GM19239 (cell line): Measurements from ENCODE around the gene MROH7.

ENCODE experiments used
- DNase-seq: peaks from one replicate; pipeline ENCODE4 v3.0.0; 2011; ENCODE audit warnings: low spot score; ENCODE audit not compliant: insufficient read length
- FAIRE-seq: peaks from 2 replicates; lab custom pipeline; 2011; peaks lifted over from hg19 to GRCh38; lab: Jason Lieb, UNC

MROH7 gene

DNA sequence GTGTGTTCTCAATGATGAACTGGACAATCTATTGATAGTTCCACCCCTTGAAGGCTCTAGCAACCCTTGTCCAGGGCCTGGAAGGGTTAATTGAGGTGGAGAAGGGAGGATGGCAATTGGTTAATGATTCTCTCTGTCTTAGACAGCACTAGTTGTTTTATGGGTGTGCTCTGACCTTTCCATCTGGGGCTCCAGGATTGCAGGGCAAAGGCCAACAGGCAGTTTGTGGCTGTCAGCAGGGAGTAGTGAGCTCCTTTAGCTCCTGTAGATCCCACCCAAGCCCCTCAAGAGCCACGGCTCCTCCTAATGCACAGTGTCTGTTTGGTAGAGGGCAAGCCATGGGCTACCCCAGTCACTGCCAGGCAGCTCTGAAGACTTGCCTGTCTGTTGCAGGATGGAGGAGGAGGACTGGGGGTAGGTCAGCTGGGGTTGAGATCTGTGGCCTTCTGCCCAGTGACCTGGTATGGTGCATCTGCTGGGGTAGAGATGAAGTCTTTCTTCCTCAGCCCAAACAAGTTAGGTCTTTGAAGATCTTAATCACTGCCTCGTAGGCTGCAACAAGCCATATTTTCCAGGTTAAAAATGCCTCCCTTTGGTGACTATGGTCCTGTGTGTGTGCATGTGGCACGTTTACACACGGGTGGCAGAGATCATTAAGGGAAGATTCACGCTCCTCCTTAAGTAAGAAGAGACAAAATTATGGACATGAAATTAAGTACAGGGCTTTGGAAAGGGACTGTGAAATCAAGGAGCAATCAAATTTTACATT, 7.7 kb downstream of the MROH7 start:
- FAIRE-seq = no peak
- DNase-seq = no peak

DNA sequence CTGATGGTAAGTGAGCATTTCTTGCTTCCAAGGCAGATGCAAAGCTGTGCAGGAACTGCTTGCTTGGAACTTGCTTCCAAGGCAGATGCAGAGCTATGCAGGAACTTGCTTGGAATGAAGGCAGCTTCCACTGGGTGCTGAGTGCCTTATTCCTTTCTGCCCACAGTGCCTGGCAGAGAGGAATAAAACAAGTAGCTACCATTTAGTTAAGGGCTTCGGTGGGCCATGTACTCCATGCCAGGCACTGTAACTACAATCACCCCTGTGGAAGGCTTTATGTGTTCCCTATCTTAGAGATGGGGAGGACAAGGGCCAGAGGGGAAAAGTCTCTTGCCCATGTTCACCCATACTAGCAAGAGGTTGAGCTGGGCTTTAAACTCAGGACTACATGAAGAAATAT, 8.3 kb downstream of the MROH7 start:
- FAIRE-seq (no peak), DNase-seq (no peak)

DNA sequence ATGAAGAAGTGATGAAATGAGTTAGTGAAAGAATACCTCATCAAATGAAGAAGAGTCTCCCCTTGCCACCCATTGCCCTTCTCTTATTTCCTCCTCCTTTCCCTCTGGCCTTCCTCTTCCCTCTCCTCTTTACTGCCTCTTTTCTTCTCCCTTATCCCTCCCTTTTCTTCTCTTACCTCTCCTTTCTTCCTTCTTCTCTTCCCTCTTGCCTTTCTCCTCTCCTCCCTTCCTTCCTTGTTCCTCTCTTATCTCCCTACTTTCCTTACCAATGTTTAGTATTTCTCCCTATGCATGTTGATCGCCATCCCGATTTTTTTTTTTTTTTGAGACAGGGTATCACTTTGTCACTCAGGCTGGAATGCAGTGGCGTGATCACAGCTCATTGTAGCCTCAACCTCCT, 8.8 kb downstream of the MROH7 start:
- DNase-seq (no peak), FAIRE-seq (no peak)

DNA sequence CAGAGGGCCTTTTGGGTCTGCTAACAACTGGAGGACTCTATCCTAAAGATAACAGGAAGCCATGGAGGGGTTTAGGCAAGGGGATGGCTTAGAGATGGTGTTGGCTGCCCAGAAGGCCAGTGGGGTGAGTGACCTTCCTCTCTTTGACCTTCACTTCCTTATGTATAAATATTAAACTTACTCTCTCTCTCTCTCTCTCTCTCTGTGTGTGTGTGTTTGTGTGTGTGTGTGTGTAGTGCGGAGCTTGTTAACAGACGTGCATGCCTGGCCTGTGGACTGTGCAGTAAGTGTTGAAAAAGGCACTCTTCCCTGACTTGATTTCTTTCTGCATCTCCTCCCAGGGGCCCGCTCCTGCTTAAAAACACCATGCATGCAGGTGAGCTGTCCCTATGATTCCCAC, 10.0 kb downstream of the MROH7 start:
- FAIRE-seq = no peak
- DNase-seq = no peak

DNA sequence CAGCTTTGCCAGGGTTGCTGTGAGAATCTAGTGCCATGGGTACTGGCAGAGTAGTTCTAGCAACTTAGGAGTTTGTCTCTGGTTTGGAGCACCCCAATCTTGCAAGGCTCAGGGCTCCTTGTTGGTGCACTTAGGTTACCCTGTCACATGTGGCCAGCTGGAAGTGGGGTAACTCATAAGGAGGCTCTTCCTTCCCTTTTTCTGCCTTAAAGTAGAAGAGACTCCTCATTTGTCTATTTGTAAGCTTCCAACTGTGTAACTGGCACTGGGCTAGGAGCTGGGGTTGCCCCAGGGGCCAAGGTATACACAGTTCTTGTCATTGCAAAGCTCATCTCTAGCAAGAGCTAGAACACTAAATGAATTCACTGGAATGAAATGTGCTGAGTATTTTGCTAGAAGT, 10.6 kb downstream of the MROH7 start:
- FAIRE-seq = no peak
- DNase-seq = no peak

DNA sequence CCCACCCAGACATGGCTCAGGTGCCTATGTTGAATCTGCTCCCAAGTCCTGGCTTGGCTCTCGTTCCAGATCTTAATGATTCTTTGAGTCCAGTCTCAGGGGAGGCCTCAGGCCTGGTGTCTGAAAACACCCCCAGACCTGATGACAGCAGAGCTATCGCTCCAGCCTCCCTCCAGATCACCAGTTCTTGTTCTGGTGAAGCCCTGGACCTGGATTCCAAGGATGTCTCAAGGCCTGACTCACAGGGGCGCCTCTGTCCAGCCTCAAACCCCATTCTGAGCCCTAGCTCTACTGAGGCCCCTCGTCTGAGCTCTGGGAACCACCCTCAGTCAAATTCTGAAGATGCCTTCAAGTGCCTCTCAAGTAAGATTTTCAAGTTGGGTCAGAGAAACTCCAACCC, 11.4 kb downstream of the MROH7 start:
- FAIRE-seq (no peak), DNase-seq (no peak)

DNA sequence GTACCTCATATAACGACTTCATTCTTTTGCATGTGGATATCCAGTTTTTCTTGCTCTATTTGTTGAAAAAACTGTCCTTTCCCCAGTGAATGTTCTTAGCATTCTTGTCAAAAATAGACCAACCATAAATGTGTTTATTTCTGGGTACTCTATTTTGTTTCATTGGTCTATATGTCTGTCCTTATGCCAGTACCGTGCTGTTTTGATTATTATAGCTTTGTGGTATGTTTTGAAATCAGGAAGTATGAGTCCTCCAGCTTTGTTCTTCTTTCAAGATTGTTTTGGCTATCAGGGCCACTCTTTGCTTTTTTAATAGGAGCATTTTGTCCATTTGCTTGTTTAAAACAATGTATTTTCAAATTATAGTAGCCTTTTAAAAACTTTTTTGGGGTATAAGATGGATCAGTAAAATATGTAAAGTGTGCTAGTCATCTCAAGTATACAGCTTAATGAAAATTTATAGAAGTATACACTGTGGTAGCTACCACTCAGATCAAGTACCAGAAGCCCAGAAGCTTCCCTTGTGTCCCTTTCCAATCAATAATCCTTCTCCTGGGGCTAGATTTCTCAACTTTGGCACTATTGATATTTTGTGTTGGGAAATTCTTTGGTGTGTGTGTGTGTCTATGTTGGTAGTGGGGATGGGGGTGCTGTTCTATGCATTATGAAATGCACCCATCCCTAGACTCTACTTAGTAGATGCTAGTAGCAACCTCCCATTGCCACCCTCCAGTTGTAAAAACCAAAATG, 16.8 kb downstream of the MROH7 start:
- FAIRE-seq = no peak
- DNase-seq = no peak

DNA sequence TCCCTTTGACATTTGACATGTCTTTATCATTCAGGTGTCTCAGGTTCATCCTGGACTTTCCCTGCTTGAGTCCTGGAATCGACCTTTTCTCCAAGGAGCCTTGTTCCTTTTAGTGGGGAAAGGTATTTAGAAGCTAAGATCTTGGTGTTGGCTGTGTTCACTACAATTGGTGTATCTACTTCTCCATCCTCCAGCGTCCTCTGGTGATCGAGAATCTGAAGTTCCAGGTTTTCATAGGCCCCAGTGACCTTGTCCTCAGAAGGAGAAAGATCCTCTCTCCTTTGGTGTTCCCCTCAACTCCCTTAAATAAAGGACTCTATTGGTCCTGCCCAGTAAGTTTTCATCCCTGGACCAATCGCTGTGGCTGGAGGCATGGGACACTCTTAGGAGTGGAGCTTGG, 22.1 kb downstream of the MROH7 start:
- no peak for DNase-seq
- no peak for FAIRE-seq

DNA sequence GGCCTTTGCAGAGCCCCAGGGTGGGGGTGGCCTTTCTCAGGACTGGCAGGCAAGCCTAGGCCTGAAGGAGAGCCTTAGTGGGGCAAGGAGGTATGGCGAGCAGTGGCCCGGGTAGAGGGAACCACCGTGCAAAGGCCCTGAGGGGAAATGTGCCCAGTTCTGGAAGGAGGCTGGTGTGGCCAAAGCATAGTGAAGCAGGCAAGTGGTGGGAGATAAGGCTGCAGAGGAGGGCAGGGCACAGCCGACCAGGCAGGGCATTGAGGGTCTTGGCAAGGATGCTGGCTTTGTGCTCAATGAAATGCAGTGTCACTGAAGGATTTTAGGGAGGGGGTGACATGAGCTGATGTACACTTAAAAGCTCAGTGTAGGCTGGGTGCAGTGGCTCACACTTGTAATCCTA, 22.8 kb downstream of the MROH7 start:
- no peak for DNase-seq
- FAIRE-seq = no peak

DNA sequence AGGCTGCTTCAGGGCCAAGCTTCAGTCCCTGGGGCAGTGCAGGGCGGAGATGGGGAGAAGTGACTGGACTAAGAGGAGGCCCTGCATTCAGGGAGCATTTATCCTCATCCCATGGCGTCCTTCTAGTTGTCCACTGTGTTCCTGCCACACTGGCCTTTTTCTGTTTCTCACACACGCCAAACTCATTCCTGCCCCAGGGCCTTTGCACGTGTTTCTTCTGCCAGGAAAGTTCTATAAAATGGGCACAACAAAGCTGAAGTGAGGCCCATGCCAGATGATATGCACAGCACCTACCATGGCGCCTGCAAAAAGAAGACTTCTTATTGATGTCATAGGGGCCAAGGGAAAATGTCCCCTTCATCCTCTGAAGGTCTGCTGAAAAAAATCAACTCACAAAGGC, 24.3 kb downstream of the MROH7 start:
- no peak for FAIRE-seq
- no peak for DNase-seq

DNA sequence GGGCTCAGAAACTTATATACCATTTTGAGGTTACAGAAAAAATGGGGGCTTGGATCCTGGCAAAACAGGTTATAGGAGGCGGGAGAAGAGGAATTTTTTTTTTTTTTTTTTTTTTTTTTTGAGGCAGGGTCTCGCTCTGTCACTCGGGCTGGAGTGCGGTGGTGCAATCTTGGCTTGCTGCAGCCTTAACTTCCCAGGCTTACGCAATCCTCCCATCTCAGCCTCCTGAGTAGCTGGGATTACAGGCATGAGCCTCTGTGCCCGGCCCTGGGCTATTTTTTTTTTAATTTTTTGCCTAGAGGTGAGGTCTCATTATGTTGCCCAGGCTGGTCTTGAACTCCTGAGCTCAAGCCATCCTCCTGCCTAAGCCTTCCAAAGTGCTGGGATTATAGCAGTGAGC, 24.7 kb downstream of the MROH7 start:
- FAIRE-seq (no peak), DNase-seq (no peak)

DNA sequence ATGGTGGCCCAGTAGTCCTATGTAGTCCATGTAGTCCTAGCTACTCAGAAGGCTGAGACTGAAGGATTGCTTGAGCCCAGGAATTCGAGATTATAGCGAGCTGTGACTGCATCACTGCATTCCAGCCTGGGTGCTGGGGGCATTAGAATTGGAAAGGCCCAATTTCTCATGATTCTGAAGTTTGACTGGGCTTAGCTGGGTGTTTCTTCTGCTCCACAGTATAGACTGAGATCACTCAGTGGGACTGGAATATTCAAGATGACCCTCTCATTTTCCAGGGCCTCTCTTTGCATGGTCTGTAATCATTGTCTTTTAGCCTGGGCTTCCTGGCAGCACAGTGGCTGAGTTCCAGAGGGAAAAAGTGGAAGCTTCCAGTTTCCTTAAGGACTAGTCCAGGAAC, 26.2 kb downstream of the MROH7 start:
- no peak for DNase-seq
- FAIRE-seq = no peak

DNA sequence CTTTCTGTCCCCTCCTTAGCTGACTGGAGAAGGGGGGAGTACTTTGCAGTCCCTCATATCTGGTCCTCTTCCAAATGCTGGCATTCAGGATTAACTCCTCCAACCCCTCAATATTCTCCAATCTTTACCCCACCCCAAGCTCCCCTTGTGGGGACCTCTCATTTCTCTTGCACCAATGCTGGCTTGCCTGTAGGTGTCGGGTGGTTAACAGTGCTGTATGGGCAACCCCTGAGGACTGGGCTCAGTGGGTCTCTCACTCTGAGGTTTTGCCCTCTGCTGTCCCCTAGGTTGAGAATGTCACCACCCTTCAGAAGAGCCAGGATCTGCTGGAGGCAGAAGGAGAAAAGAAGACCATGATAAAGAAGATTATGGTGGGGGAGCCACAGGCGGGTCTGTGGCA, 27.0 kb downstream of the MROH7 start:
- DNase-seq (no peak), FAIRE-seq (no peak)

DNA sequence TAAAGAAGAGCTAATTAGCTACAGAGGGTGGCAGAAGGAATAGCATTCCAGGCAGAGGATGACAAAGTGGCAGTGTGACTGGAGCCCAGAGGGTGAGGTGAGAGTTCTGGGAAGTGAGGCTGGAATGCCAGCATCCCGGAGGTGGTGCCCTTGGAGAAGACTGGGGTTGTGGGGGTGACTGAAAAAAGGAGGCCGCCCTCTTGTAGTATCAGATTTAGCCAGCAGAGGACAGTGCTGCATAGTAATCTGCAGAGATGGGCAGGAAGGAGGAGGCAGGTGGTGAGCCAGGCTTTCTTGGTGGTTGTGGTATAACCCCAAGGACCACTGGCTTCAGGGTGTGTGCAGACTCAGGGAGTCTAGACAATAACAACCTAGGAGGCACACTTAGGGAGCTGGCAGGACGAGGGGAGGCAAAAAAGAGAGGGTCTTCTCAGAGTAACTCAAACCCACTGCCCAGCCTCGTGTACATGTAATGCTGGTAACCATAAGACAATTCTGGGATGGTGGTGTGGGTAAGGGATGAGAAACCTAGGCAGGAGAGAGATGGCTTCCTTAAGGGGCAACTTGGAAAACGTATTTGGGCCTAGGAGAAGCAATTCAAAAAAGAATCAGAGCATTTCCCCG, 30.5 kb downstream of the MROH7 start:
- peak; percentile 55 for FAIRE-seq

DNA sequence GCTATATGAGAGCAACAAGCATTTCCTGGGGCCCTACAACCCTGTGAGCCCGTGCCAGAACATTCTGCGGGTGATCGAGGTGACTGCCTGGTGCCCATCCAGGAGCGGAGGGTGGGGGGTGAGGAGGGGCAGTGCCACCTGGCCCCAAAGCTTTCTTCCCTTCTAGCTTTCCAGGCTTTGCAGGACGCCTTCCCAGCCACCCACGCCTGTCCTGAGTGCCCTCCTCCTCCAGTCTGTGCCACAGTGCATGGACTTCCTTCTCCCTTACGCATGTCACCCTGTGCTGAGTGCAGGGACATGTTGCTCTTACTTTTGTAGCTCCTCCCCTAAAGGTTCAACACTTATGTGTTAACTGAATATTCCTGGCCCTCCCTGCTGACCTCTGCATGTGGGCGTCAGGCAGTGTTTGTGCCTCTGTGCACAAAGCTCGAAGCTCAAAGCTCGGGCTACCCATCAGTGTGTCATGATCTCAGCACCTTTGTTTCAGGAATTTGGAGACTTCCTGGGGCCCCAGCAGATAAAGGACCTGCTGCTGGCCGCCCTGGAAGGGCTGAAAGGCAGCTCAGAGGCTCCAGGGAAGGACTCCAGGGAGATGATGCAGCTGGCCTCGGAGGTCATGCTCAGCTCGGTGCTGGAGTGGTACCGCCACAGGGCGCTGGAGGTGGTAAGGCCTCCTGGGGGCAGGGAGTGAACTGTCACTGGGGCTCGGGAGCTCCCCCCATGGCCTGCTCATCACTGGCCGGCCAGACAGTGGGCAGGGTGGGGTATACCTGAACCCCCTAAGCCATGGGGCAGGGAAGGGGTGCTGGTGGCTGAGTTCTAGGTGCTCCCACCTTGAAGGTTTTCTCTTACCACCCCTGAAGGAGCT, 37.4 kb downstream of the MROH7 start:
- DNase-seq (no peak), FAIRE-seq (no peak)

More for the DNA sequence above, 30.5 kb downstream of the MROH7 start:
- peak; percentile 67 for DNase-seq

DNA sequence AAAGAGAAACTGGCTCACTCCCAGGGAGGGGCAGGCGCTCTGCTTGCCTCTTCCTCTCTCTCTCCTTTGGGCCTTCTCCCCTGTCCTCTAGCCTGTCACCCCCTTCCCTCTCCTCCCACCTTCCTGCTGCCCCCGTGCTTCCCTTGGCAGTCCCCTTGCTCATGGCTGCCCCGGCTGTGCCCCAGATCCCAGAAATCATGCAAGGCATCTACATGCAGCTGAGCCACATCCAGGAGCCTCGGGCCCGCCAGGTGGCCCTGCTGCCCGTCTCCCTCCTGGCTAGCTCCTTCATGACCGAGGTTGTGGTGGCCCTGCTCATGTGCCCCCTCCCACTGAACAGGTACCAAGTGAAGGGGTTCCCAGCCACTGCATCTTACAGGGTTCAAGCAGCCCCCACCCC, 38.1 kb downstream of the MROH7 start:
- FAIRE-seq = no peak
- no peak for DNase-seq

DNA sequence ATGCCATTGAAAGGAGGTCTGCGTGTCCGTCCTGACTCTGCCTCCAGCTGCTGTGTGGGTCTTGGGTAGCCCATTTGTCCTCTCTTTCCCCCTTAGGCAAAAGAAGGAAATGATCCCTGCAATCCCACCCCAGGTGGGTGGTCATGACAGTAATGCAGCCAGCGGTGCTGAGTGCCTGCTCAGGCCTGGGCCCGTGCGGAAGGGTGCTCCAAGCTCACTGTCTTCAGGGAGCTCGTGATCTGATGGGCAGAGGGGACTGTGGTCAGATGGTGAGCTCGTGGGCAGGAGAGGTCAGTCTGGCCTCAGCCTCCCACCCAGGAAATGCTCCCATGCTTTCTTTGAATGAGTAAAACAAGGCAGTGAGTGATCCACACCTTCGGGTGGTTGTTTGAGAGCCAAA, 38.8 kb downstream of the MROH7 start:
- no peak for FAIRE-seq
- no peak for DNase-seq

DNA sequence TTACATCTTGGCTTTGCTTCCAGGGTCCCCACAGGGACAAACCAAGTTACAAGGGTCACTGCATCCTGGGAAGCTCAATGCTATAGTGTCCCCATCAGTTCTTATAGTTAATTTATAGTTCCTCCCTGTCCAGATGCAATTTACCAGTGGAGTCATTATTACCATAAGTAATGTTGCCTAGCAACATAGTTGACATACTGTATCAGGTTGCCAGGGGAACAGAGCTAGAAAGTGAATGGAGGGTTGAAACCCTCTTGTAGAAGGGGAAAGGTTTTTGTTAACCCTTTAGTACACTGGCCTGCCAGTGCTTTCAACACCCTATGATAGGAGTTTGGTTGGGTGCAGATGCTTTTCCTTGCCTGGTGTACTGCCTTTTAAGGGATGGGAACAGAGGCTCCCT, 39.8 kb downstream of the MROH7 start:
- DNase-seq = no peak

DNA sequence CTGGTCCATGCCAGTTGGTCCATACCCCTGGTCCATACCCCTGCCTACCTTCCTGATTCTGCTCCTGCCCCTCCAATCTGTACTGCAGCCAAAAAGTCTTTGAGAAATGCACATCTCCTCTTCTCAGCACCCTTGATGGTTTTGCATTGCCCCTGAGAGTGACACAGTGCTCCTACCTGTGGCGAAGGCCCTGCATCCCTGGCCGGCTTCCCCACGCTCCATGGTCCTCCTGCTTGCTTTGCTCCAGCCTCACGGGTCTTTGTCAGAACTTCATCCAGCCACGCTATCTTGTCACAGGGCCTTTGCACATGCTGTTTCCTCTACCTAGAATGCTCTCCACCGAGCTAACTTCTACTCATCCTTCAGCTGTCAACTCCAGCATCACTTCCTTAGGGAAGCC, 41.9 kb downstream of the MROH7 start:
- DNase-seq (no peak), FAIRE-seq (no peak)

More for the DNA sequence above, 39.8 kb downstream of the MROH7 start:
- FAIRE-seq = no peak

DNA sequence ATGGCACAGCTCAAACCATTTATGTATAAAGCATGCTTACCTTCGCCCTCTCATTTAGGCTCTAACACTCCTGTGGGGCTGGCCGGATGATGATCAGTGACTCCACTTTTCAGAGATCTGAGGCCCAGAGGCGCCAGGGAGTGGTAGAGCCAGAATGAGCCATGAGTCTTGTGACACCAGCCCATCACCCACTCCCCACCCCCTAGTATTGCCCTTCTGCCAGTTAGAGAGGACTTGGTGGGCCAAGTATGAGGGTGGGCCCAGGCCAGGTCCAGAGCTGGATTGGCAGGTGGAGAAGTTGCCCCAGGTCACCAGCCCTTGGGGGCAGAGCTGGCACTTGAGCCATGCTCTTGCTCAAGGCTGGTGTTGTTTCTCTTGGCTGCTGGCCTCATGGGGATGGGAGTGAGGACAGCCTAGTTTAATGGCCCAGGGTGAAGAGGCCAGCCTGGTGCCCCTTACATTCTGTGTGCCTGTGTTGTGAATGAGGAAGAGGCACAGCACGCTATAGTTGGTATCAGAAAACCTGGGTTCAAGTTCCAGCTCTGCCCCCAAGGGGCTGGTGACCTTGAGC, 43.8 kb downstream of the MROH7 start:
- FAIRE-seq = no peak

More for the DNA sequence above, 43.8 kb downstream of the MROH7 start:
- DNase-seq = no peak
